Measurements from ENCODE around the gene FHL3. TPM values are rescaled to one million over a fixed set of nuclear protein-coding genes. Genes with fewer than 3 reads are reported as not detected.
A peak's percentile ranks its signal among the peaks of the same experiment; 100 is the strongest.

FHL3 gene
- total and polyA plus RNA-seq, 9 of the 15 experiments (the other 6 are each of a cell fraction or from before 2014, with no cell fraction given), result 6.1 to 144 (median 34.1) TPM

GRCh38 chr1:38047603-38048141, 42.4 kb upstream of the FHL3 start (continued):
- TF ChIP-seq SRSF3 (IDR thresholded peaks at IDR 0.05; ENCODE audit: insufficient read depth, low read length) (no peak), MLLT1 (IDR thresholded peaks at IDR 0.05) (no peak), ZNF318 (IDR thresholded peaks at IDR 0.05; ENCODE audit: borderline replicate concordance in 1 of 2, low read depth in 1 of 2) (no peak), HDAC1 (IDR thresholded peaks at IDR 0.05) (no peak), ZNF282 (CRISPR knock-in tag; IDR thresholded peaks at IDR 0.05) (0 out of 2 replicates have a peak, but pooled peaks have one; percentile 42), DDX20 (tag; IDR thresholded peaks at IDR 0.05; ENCODE audit: low read depth) (no peak), ZNF778 (CRISPR knock-in tag; IDR thresholded peaks at IDR 0.05) (no peak), JUNB (CRISPR knock-in tag; conservative IDR thresholded peaks at IDR 0.05) (no peak), IRF2 (CRISPR knock-in tag; IDR thresholded peaks at IDR 0.05) (no peak)
